ENCODE measurements around the gene WNT6. TPM values are rescaled to one million over a fixed set of nuclear protein-coding genes. Genes with fewer than 3 reads are reported as not detected.

WNT6 gene
- total RNA-seq, 1 donor from 2014 or later = not detected

DNA sequence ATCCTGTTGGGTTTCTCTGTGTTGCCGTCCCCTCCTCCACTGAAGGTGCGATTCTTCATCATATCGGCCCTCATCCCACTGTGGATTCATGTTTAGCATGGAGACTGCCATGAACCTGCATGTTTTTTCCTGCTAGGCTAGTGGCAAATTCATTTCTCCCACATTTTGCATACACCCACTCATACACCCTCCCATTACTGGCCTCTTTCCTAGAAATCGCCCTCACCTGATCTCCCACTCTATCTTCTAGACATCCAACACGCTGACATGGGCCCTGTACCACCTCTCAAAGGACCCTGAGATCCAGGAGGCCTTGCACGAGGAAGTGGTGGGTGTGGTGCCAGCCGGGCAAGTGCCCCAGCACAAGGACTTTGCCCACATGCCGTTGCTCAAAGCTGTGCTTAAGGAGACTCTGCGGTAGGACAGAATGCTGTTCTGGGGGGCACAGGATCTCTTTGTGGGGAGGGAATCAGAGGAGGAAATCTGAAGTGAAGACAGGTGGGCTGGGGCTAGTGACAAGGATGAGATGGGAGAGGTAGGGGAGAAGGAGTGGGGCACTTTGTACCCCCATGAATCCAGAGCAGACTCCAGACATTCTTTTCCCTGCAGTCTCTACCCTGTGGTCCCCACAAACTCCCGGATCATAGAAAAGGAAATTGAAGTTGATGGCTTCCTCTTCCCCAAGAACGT, 45.7 kb upstream of the WNT6 start:
- H3K9me3 Mint-ChIP-seq (ENCODE audit: unreplicated experiment) = no peaks in the 10 kb centered on the region
- no peak overlapping the region for H3K4me3 Mint-ChIP-seq (ENCODE audit: unreplicated experiment)
- peaks cover 12% of the 10 kb centered on the region for H3K36me3 Mint-ChIP-seq (ENCODE audit: low read depth, unreplicated experiment)
- H3K27me3 Mint-ChIP-seq (ENCODE audit: unreplicated experiment) = peaks cover 5% of the 10 kb centered on the region
- H3K27ac Mint-ChIP-seq (ENCODE audit: unreplicated experiment) = no peak overlapping the region
- no peaks in the 10 kb centered on the region for H3K4me1 Mint-ChIP-seq (ENCODE audit: unreplicated experiment)
- DNase-seq (ENCODE audit: low spot score) = no peak
- TF ChIP-seq, protein P1, sequence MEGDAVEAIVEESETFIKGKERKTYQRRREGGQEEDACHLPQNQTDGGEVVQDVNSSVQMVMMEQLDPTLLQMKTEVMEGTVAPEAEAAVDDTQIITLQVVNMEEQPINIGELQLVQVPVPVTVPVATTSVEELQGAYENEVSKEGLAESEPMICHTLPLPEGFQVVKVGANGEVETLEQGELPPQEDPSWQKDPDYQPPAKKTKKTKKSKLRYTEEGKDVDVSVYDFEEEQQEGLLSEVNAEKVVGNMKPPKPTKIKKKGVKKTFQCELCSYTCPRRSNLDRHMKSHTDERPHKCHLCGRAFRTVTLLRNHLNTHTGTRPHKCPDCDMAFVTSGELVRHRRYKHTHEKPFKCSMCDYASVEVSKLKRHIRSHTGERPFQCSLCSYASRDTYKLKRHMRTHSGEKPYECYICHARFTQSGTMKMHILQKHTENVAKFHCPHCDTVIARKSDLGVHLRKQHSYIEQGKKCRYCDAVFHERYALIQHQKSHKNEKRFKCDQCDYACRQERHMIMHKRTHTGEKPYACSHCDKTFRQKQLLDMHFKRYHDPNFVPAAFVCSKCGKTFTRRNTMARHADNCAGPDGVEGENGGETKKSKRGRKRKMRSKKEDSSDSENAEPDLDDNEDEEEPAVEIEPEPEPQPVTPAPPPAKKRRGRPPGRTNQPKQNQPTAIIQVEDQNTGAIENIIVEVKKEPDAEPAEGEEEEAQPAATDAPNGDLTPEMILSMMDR (IDR thresholded peaks at IDR 0.05; ENCODE audit: unreplicated experiment) = no peak

DNA sequence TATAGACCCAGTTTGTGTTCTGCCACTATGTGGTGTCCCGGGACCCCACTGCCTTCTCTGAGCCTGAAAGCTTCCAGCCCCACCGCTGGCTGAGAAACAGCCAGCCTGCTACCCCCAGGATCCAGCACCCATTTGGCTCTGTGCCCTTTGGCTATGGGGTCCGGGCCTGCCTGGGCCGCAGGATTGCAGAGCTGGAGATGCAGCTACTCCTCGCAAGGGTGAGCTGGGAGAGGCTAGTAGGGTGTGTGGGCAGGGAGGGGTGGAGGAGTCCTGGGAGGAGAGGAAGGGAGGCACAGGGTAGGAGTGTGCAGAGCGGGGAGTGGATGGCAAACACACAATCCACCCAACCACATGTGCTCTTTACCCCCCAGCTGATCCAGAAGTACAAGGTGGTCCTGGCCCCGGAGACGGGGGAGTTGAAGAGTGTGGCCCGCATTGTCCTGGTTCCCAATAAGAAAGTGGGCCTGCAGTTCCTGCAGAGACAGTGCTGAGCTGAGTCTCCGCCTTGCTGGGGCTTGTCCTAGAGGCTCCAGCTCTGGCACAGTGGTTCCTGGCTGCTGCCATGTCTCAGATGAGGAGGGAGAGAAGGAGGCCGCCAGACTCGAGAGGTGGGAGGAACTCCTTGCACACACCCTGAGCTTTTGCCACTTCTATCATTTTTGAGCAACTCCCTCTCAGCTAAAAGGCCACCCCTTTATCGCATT, 44.9 kb upstream of the WNT6 start:
- no peak for DNase-seq (ENCODE audit: low spot score)
- Mint-ChIP-seq H3K27me3 (ENCODE audit: unreplicated experiment) (peaks cover 5% of the 10 kb centered on the region), H3K9me3 (ENCODE audit: unreplicated experiment) (no peaks in the 10 kb centered on the region), H3K36me3 (ENCODE audit: low read depth, unreplicated experiment) (peaks cover 12% of the 10 kb centered on the region), H3K27ac (ENCODE audit: unreplicated experiment) (no peak overlapping the region), H3K4me1 (ENCODE audit: unreplicated experiment) (no peaks in the 10 kb centered on the region), H3K4me3 (ENCODE audit: unreplicated experiment) (no peak overlapping the region)
- TF ChIP-seq, protein P1 (IDR thresholded peaks at IDR 0.05; ENCODE audit: unreplicated experiment) = no peak

DNA sequence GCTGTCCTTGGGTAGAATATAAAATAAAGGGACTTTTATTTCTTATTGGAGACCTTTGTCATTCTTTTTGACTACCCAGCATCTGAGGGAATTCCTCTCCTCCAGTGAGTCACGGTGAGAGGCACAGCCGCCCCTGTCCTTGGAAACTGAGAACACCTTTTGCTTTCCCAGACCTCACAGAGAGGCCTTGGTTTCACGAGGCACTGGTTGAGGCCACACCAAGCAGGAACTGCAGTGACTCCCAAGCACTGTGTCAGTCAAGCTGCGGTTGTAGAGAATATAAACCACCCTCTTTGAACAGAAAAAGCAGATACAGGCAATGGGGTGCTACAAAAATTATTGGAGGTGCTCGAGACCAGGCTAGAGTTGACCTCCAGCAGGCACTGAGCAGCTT, 44.4 kb upstream of the WNT6 start:
- Mint-ChIP-seq H3K4me3 (ENCODE audit: unreplicated experiment) (no peak overlapping the region), H3K27me3 (ENCODE audit: unreplicated experiment) (peaks cover 5% of the 10 kb centered on the region), H3K4me1 (ENCODE audit: unreplicated experiment) (no peaks in the 10 kb centered on the region), H3K9me3 (ENCODE audit: unreplicated experiment) (no peaks in the 10 kb centered on the region), H3K36me3 (ENCODE audit: low read depth, unreplicated experiment) (peaks cover 12% of the 10 kb centered on the region), H3K27ac (ENCODE audit: unreplicated experiment) (no peak overlapping the region)
- TF ChIP-seq, protein P1 (IDR thresholded peaks at IDR 0.05; ENCODE audit: unreplicated experiment) = no peak
- DNase-seq (ENCODE audit: low spot score) = no peak

DNA sequence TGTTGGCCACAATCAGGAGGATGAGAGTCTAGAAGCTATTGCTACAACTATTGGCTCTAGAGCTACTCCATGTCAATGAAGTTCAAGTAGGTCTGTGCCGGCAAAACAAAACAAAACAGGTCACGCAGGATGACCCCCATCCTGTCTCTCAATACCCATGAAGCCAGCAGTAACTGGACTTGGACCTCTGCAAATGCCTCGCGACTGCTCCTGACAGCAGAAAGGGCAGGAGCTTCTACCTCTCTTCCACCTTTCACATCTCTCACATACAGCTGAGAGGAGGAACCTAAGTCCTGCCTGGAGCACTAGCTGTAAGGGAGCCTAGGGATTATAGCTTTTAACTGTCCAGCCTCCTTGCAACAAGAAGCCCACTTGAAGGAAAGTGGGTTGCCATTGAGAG, 44.0 kb upstream of the WNT6 start:
- H3K27ac Mint-ChIP-seq (ENCODE audit: unreplicated experiment) = no peak overlapping the region
- no peak for DNase-seq (ENCODE audit: low spot score)
- H3K4me1 Mint-ChIP-seq (ENCODE audit: unreplicated experiment) = no peaks in the 10 kb centered on the region
- H3K4me3 Mint-ChIP-seq (ENCODE audit: unreplicated experiment) = no peak overlapping the region
- peaks cover 12% of the 10 kb centered on the region for H3K36me3 Mint-ChIP-seq (ENCODE audit: low read depth, unreplicated experiment)
- no peaks in the 10 kb centered on the region for H3K9me3 Mint-ChIP-seq (ENCODE audit: unreplicated experiment)
- TF ChIP-seq, protein P1 (IDR thresholded peaks at IDR 0.05; ENCODE audit: unreplicated experiment) = no peak
- H3K27me3 Mint-ChIP-seq (ENCODE audit: unreplicated experiment) = peaks cover 5% of the 10 kb centered on the region

DNA sequence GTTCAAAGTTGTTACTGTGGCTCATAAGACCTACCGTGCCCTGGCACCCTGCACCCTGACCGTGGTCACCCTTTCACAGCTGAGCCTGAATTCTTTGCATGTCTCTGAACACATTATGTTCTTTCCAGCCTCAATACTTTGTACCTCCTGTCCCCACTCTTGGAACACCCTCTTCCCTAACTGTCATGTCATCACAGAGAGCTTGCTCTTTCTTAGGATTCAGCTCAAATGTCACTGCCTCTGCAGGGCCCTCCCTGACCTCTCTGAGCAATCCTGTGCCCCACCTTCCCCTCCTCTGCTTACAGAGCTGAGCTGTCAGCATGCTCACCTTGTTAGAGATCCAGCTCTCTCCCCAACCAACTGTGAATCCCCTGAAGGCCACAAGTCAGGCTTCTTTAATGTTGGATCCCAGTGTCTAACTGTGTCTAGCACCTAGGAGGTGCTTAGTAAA, 43.0 kb upstream of the WNT6 start:
- Mint-ChIP-seq H3K27me3 (ENCODE audit: unreplicated experiment) (peaks cover 6% of the 10 kb centered on the region), H3K4me3 (ENCODE audit: unreplicated experiment) (no peak overlapping the region), H3K4me1 (ENCODE audit: unreplicated experiment) (no peaks in the 10 kb centered on the region), H3K27ac (ENCODE audit: unreplicated experiment) (no peak overlapping the region), H3K9me3 (ENCODE audit: unreplicated experiment) (no peaks in the 10 kb centered on the region), H3K36me3 (ENCODE audit: low read depth, unreplicated experiment) (peaks cover 12% of the 10 kb centered on the region)
- TF ChIP-seq, protein P1 (IDR thresholded peaks at IDR 0.05; ENCODE audit: unreplicated experiment) = no peak
- no peak for DNase-seq (ENCODE audit: low spot score)
